Tibial nerve (tissue), 4 donors: ENCODE measurements around the gene FARP1.

Source experiments
- CTCF ChIP-seq, 5 experiments: fragments of 200-600 bp in 3 of 5; fragments of 450-650 bp in 2 of 5; sonication (generic) in 3 of 5; IDR thresholded peaks; one replicate each; pipeline ENCODE4 v1.5.1; 2016 to 2019; ENCODE audit warnings: antibody characterized with exemption in 5 of 5, mild to moderate bottlenecking in 3 of 5, moderate library complexity in 2 of 5
- EP300 ChIP-seq, 2 donors: sonication (generic); formaldehyde crosslinking; IDR thresholded peaks; one replicate each; pipeline ENCODE4 v1.6.1; 2017; ENCODE audit warnings: antibody characterized with exemption in 2 of 2, mild to moderate bottlenecking in 1 of 2
- POLR2A ChIP-seq, 2 donors: fragments of 450-650 bp; IDR thresholded peaks; one replicate each; pipeline ENCODE4 v1.6.1; 2017; ENCODE audit warnings: antibody characterized with exemption in 2 of 2, mild to moderate bottlenecking in 2 of 2, moderate library complexity in 2 of 2

GRCh38 chr13:98398581-98398980, 255.7 kb downstream of the FARP1 start:
- TF ChIP-seq POLR2A (IDR thresholded peaks at IDR 0.05) (no peak), CTCF (IDR thresholded peaks at IDR 0.05) (no peak), EP300 (IDR thresholded peaks at IDR 0.05) (no peak)
